ENCODE data around the gene CHRM4. TPM values are rescaled to one million over a fixed set of nuclear protein-coding genes. Genes with fewer than 3 reads are reported as not detected.

CHRM4 gene
- total and polyA plus RNA-seq, 2 experiments from 2014 or later: 0.30 TPM; not detected in 1

- Histone ChIP-seq H3K36me3 (replicated peaks; ENCODE audit: insufficient read depth, low read depth) (no peaks in the 10 kb centered on the region), H3K4me2 (no peak overlapping the region)
- TF ChIP-seq EZH2 (IDR thresholded peaks at IDR 0.05; ENCODE audit: borderline replicate concordance) (no peak), EZH2phosphoT487 (IDR thresholded peaks at IDR 0.05; ENCODE audit: low read depth, severe bottlenecking, unreplicated experiment) (no peak)
- TF ChIP-seq, protein P1, sequence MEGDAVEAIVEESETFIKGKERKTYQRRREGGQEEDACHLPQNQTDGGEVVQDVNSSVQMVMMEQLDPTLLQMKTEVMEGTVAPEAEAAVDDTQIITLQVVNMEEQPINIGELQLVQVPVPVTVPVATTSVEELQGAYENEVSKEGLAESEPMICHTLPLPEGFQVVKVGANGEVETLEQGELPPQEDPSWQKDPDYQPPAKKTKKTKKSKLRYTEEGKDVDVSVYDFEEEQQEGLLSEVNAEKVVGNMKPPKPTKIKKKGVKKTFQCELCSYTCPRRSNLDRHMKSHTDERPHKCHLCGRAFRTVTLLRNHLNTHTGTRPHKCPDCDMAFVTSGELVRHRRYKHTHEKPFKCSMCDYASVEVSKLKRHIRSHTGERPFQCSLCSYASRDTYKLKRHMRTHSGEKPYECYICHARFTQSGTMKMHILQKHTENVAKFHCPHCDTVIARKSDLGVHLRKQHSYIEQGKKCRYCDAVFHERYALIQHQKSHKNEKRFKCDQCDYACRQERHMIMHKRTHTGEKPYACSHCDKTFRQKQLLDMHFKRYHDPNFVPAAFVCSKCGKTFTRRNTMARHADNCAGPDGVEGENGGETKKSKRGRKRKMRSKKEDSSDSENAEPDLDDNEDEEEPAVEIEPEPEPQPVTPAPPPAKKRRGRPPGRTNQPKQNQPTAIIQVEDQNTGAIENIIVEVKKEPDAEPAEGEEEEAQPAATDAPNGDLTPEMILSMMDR (IDR thresholded peaks at IDR 0.05; ENCODE audit: poor library complexity): no peak
Measured at GRCh38 chr11:46436113-46436512, 44.5 kb upstream of the CHRM4 start.

GRCh38 chr11:46435679-46436078 lies 44.1 kb upstream of the CHRM4 start:
- Histone ChIP-seq H3K4me2 (no peak overlapping the region), H2AFZ (no peak overlapping the region), H3K4me3 (no peak overlapping the region), H3K27me3 (no peaks in the 10 kb centered on the region), H3K27ac (no peak overlapping the region), H3K79me2 (no peaks in the 10 kb centered on the region), H3K36me3 (replicated peaks; ENCODE audit: insufficient read depth, low read depth) (no peaks in the 10 kb centered on the region), H3K9me3 (ENCODE audit: low read depth) (no peaks in the 10 kb centered on the region), H3K4me1 (ENCODE audit: insufficient read depth) (no peaks in the 10 kb centered on the region), H3K9me2 (replicated peaks; ENCODE audit: insufficient read depth) (no peaks in the 10 kb centered on the region), H4K20me1 (ENCODE audit: insufficient read depth, poor library complexity, severe bottlenecking) (no peaks in the 10 kb centered on the region)
- no peak for TF ChIP-seq EZH2phosphoT487 (IDR thresholded peaks at IDR 0.05; ENCODE audit: low read depth, severe bottlenecking, unreplicated experiment)
- TF ChIP-seq, protein P1 (IDR thresholded peaks at IDR 0.05; ENCODE audit: poor library complexity): no peak
- TF ChIP-seq EZH2 (IDR thresholded peaks at IDR 0.05; ENCODE audit: borderline replicate concordance): no peak
- no peak for DNase-seq (ENCODE audit: low spot score)
- 79% methylated on average over 3 of the region's 3 CpGs for WGBS (ENCODE audit: low lambda C conversion rate, missing lambda C conversion rate)

More at GRCh38 chr11:46436113-46436512, 44.5 kb upstream of the CHRM4 start:
- H3K4me3 ChIP-seq: no peak overlapping the region
- no peak for DNase-seq (ENCODE audit: low spot score)
- H3K79me2 ChIP-seq: no peaks in the 10 kb centered on the region
- H2AFZ ChIP-seq: no peak overlapping the region
- H3K27me3 ChIP-seq: no peaks in the 10 kb centered on the region
- 71% methylated on average over 3 of the region's 3 CpGs for WGBS (ENCODE audit: low lambda C conversion rate, missing lambda C conversion rate)
- no peaks in the 10 kb centered on the region for H3K9me3 ChIP-seq (ENCODE audit: low read depth)
- H3K4me1 ChIP-seq (ENCODE audit: insufficient read depth): no peaks in the 10 kb centered on the region
- H3K9me2 ChIP-seq (replicated peaks; ENCODE audit: insufficient read depth): no peaks in the 10 kb centered on the region
- H4K20me1 ChIP-seq (ENCODE audit: insufficient read depth, poor library complexity, severe bottlenecking): no peaks in the 10 kb centered on the region
- no peak overlapping the region for H3K27ac ChIP-seq

DNA sequence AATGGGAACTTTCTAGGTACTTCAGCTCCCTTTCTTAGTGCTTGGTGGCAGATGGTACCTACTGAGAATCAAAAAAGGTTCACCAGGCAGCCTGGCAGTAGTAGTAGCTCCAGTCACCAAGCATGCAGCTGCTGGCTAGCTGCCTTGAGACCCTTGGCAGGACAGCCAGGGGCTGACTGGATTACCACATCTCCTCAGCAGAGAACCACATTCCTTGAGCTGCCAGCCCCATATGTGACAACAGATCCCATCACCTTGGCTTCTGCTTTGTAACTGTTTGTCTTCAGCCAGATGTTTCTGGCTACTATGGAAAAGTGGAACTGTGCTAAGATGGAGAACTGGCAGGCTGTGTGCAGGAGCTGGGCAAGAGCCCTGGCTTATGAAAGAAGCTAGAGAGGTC lies 39.6 kb upstream of the CHRM4 start:
- H3K4me2 ChIP-seq: no peak overlapping the region
- TF ChIP-seq, protein P1 (IDR thresholded peaks at IDR 0.05; ENCODE audit: poor library complexity): no peak
- TF ChIP-seq EZH2 (IDR thresholded peaks at IDR 0.05; ENCODE audit: borderline replicate concordance) (no peak), EZH2phosphoT487 (IDR thresholded peaks at IDR 0.05; ENCODE audit: low read depth, severe bottlenecking, unreplicated experiment) (no peak)
- H3K9me3 ChIP-seq (ENCODE audit: low read depth): no peaks in the 10 kb centered on the region
- no peaks in the 10 kb centered on the region for H3K9me2 ChIP-seq (replicated peaks; ENCODE audit: insufficient read depth)
- H3K27me3 ChIP-seq: no peaks in the 10 kb centered on the region
- no peaks in the 10 kb centered on the region for H3K79me2 ChIP-seq
- H4K20me1 ChIP-seq (ENCODE audit: insufficient read depth, poor library complexity, severe bottlenecking): no peaks in the 10 kb centered on the region
- no peak overlapping the region for H2AFZ ChIP-seq
- H3K4me3 ChIP-seq: no peak overlapping the region
- no peak overlapping the region for H3K27ac ChIP-seq
- H3K36me3 ChIP-seq (replicated peaks; ENCODE audit: insufficient read depth, low read depth): no peaks in the 10 kb centered on the region
- no peak for DNase-seq (ENCODE audit: low spot score)
- H3K4me1 ChIP-seq (ENCODE audit: insufficient read depth): no peaks in the 10 kb centered on the region

DNA sequence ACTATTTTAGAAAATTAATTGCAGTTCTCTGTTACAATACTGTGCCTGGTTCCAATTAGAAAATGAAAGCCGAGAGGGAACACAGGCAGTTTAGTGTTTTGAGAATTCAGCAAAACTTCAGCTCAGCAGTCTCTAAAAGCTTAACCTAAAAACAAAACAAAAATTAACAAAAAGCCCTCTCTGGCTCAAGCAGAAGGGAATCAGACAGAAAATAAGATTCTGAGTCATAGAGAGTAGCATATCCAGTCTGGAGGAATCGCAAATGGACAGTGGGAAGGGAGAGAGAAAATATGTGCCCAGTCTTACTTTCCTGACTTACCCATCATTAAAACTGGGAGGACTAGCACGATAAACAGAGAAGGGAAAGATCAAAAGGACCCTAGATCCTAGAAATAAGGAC lies 38.1 kb upstream of the CHRM4 start:
- H3K4me1 ChIP-seq (ENCODE audit: insufficient read depth): no peaks in the 10 kb centered on the region
- H2AFZ ChIP-seq: no peak overlapping the region
- H3K27ac ChIP-seq: no peak overlapping the region
- no peaks in the 10 kb centered on the region for H3K9me2 ChIP-seq (replicated peaks; ENCODE audit: insufficient read depth)
- WGBS (ENCODE audit: low lambda C conversion rate, missing lambda C conversion rate): 70% methylated on average over 3 of the region's 3 CpGs
- no peaks in the 10 kb centered on the region for H4K20me1 ChIP-seq (ENCODE audit: insufficient read depth, poor library complexity, severe bottlenecking)
- no peaks in the 10 kb centered on the region for H3K27me3 ChIP-seq
- H3K4me3 ChIP-seq: no peak overlapping the region
- H3K4me2 ChIP-seq: no peak overlapping the region
- TF ChIP-seq, protein P1 (IDR thresholded peaks at IDR 0.05; ENCODE audit: poor library complexity): no peak
- TF ChIP-seq EZH2phosphoT487 (IDR thresholded peaks at IDR 0.05; ENCODE audit: low read depth, severe bottlenecking, unreplicated experiment): no peak
- H3K36me3 ChIP-seq (replicated peaks; ENCODE audit: insufficient read depth, low read depth): no peaks in the 10 kb centered on the region
- DNase-seq (ENCODE audit: low spot score): no peak
- no peaks in the 10 kb centered on the region for H3K9me3 ChIP-seq (ENCODE audit: low read depth)
- H3K79me2 ChIP-seq: no peaks in the 10 kb centered on the region

All from hepatocyte (in vitro differentiated cells).